Measurements from ENCODE around the gene CLEC2D. TPM values are rescaled to one million over a fixed set of nuclear protein-coding genes. Genes with fewer than 3 reads are reported as not detected.

CLEC2D gene
- total and polyA plus RNA-seq, 8 donors: 8.9 to 41.7 (median 31.2) TPM

- Histone ChIP-seq H3K9me3 (no peaks in the 10 kb centered on the region), H3K36me3 (no peaks in the 10 kb centered on the region), H3K27ac (no peak overlapping the region), H3K27me3 (no peaks in the 10 kb centered on the region), H3K4me1 (no peaks in the 10 kb centered on the region), H3K4me3 (no peak overlapping the region)
- intact Hi-C loops (cut with DNase I): no loop called here
- no peak for TF ChIP-seq CTCF (IDR thresholded peaks at IDR 0.05)
- DNase-seq: no peak
- no peak for ATAC-seq
These were observed 58.3 kb downstream of the CLEC2D start for GRCh38 chr12:9727813-9728212.

GRCh38 chr12:9729082-9729481 lies 59.6 kb downstream of the CLEC2D start:
- Histone ChIP-seq H3K4me1 (no peaks in the 10 kb centered on the region), H3K4me3 (no peak overlapping the region), H3K36me3 (no peaks in the 10 kb centered on the region), H3K27ac (no peak overlapping the region), H3K9me3 (no peaks in the 10 kb centered on the region), H3K27me3 (no peaks in the 10 kb centered on the region)
- TF ChIP-seq CTCF (IDR thresholded peaks at IDR 0.05): no peak
- intact Hi-C loops (cut with DNase I): no loop called here
- ATAC-seq (no peak), DNase-seq (no peak)

GRCh38 chr12:9730011-9730410 lies 60.5 kb downstream of the CLEC2D start:
- Histone ChIP-seq H3K36me3 (no peaks in the 10 kb centered on the region), H3K4me1 (no peaks in the 10 kb centered on the region), H3K27me3 (no peaks in the 10 kb centered on the region), H3K9me3 (no peaks in the 10 kb centered on the region), H3K4me3 (no peak overlapping the region), H3K27ac (no peak overlapping the region)
- no peak for ATAC-seq
- DNase-seq: no peak
- intact Hi-C loops (cut with DNase I): no loop called here
- TF ChIP-seq CTCF (IDR thresholded peaks at IDR 0.05): no peak

GRCh38 chr12:9730591-9730990 lies 61.1 kb downstream of the CLEC2D start:
- intact Hi-C loops (cut with DNase I): no loop called here
- Histone ChIP-seq H3K4me1 (no peaks in the 10 kb centered on the region), H3K4me3 (no peak overlapping the region), H3K9me3 (no peaks in the 10 kb centered on the region), H3K27ac (no peak overlapping the region), H3K36me3 (no peaks in the 10 kb centered on the region), H3K27me3 (no peaks in the 10 kb centered on the region)
- DNase-seq (no peak), ATAC-seq (no peak)
- TF ChIP-seq CTCF (IDR thresholded peaks at IDR 0.05): no peak

- intact Hi-C loops (cut with DNase I): no loop called here
- ATAC-seq: no peak
- Histone ChIP-seq H3K27me3 (no peaks in the 10 kb centered on the region), H3K27ac (peak overlapping the region in 1 of 2 donors; percentile 57), H3K4me3 (no peak overlapping the region), H3K9me3 (no peaks in the 10 kb centered on the region), H3K4me1 (peaks cover 0 to under 1% of the 10 kb centered on the region in 2 donors), H3K36me3 (no peaks in the 10 kb centered on the region)
- DNase-seq: no peak
- no peak for TF ChIP-seq CTCF (IDR thresholded peaks at IDR 0.05)
These were observed 61.9 kb downstream of the CLEC2D start for GRCh38 chr12:9731393-9731792.
